ENCODE results near the gene LASP1. TPM values are rescaled to one million over a fixed set of nuclear protein-coding genes. Genes with fewer than 3 reads are reported as not detected.

Gene LASP1
- total RNA-seq, 3 donors from 2014 or later: 88.7 to 145 (median 92.8) TPM

- Histone ChIP-seq H3K27ac (peak overlapping the region; percentile 84 to 91), H3K9me3 (no peaks in the 10 kb centered on the region), H3K4me3 (peak overlapping the region; percentile 80 to 92 (median 92)), H3K4me1 (peaks cover 3 to 4% of the 10 kb centered on the region in 2 donors), H3K36me3 (no peaks in the 10 kb centered on the region), H3K27me3 (no peaks in the 10 kb centered on the region)
- TF ChIP-seq POLR2AphosphoS5 (IDR thresholded peaks at IDR 0.05): no peak
- TF ChIP-seq, protein P1, sequence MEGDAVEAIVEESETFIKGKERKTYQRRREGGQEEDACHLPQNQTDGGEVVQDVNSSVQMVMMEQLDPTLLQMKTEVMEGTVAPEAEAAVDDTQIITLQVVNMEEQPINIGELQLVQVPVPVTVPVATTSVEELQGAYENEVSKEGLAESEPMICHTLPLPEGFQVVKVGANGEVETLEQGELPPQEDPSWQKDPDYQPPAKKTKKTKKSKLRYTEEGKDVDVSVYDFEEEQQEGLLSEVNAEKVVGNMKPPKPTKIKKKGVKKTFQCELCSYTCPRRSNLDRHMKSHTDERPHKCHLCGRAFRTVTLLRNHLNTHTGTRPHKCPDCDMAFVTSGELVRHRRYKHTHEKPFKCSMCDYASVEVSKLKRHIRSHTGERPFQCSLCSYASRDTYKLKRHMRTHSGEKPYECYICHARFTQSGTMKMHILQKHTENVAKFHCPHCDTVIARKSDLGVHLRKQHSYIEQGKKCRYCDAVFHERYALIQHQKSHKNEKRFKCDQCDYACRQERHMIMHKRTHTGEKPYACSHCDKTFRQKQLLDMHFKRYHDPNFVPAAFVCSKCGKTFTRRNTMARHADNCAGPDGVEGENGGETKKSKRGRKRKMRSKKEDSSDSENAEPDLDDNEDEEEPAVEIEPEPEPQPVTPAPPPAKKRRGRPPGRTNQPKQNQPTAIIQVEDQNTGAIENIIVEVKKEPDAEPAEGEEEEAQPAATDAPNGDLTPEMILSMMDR (IDR thresholded peaks at IDR 0.05): no peak
- DNase-seq (ENCODE audit: low spot score in 2 of 2): no peak
- intact Hi-C loops (cut with DNase I; ENCODE audit: low total_unique reads): no loop called here
Measured at GRCh38 chr17:38867179-38867967, 2.5 kb upstream of the LASP1 start.

- H3K4me3 ChIP-seq: peak overlapping the region; percentile 80 to 92 (median 92)
- peak overlapping the region; percentile 84 to 91 for H3K27ac ChIP-seq
- H3K27me3 ChIP-seq: no peaks in the 10 kb centered on the region
- H3K9me3 ChIP-seq: no peaks in the 10 kb centered on the region
- DNase-seq (ENCODE audit: low spot score in 2 of 2): no peak
- H3K4me1 ChIP-seq: peaks cover 6 to 12% of the 10 kb centered on the region in 2 donors
- TF ChIP-seq, protein P1 (IDR thresholded peaks at IDR 0.05): no peak
- TF ChIP-seq POLR2AphosphoS5 (IDR thresholded peaks at IDR 0.05) (peak in 1 of 3 donors; percentile 26), POLR2A (IDR thresholded peaks at IDR 0.05) (no peak)
- no peaks in the 10 kb centered on the region for H3K36me3 ChIP-seq
- intact Hi-C loops (cut with DNase I; ENCODE audit: low total_unique reads): no loop called here
Measured at GRCh38 chr17:38867968-38868816, 1.7 kb upstream of the LASP1 start.

- peak overlapping the region; percentile 80 to 92 (median 92) for H3K4me3 ChIP-seq
- DNase-seq (ENCODE audit: low spot score in 2 of 2): peak; percentile 94 to 97
- H3K9me3 ChIP-seq: no peaks in the 10 kb centered on the region
- peaks cover 6 to 20% of the 10 kb centered on the region in 2 donors for H3K4me1 ChIP-seq
- H3K27me3 ChIP-seq: no peaks in the 10 kb centered on the region
- H3K27ac ChIP-seq: peak overlapping the region; percentile 91 to 94
- peak; percentile 47 to 86 (median 77) for TF ChIP-seq POLR2AphosphoS5 (IDR thresholded peaks at IDR 0.05)
- TF ChIP-seq POLR2A (IDR thresholded peaks at IDR 0.05): no peak
- TF ChIP-seq, protein P1 (IDR thresholded peaks at IDR 0.05): no peak
- intact Hi-C loops (cut with DNase I; ENCODE audit: low total_unique reads): no loop called here
- no peaks in the 10 kb centered on the region for H3K36me3 ChIP-seq
Measured at GRCh38 chr17:38868817-38869525, 887 bp upstream of the LASP1 start.

DNA sequence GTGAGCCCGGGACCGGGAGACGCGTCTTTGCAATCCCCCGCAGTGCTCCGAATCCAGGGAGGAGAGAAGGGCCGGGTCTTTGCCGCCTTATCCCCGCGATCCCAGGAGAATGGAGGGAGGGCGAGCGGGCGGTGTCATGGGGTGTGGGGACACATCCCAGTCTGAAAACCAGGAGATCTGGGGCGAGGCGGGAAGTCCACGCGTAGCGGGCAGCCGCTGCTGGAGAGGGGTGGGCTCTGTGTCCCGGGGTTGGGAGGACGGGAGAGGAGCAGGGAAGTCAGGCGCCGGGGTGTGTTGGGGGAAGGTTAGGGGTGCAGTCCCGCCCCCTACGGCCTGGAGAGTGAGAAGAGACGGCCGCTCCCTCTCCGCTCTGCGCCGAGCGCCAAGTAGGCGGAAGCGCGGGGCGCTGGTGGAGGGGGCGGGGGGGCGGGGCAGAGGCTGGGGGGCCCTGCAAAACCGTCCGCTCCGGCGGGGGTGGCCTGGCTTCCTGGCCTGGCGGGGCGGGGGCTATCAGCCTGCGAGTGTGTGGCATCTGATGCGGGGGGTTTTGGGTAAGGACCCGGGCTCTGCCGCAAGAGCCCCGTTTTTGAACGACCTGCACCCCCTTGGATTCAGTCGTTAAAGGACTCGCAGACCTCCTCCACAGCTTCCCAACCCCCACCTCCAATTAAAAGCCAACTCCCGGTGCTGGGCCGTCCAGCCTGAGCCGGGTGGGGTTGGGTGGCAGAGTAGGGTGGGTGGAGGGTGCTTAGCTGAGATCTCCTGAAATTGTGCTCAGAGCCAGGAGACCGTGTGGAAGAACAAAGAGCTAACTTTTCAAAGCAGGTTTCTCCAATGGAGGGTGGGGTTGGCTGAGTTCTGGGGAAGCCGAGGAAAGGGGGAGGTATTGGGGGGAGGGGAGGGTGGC is 654 bp downstream of the LASP1 start:
- intact Hi-C loops (cut with DNase I; ENCODE audit: low total_unique reads): no loop called here
- no peaks in the 10 kb centered on the region for H3K9me3 ChIP-seq
- peak overlapping the region; percentile 80 to 92 (median 92) for H3K4me3 ChIP-seq
- peaks cover 13 to 35% of the 10 kb centered on the region in 2 donors for H3K4me1 ChIP-seq
- TF ChIP-seq, protein P1 (IDR thresholded peaks at IDR 0.05): no peak
- TF ChIP-seq POLR2A (IDR thresholded peaks at IDR 0.05) (no peak), POLR2AphosphoS5 (IDR thresholded peaks at IDR 0.05) (no peak)
- H3K27me3 ChIP-seq: no peaks in the 10 kb centered on the region
- DNase-seq (ENCODE audit: low spot score in 2 of 2): peak; percentile 73 to 74
- peak overlapping the region; percentile 91 to 94 for H3K27ac ChIP-seq
- no peaks in the 10 kb centered on the region for H3K36me3 ChIP-seq
